Measurements from ENCODE around the gene CARD19. TPM values are rescaled to one million over a fixed set of nuclear protein-coding genes. Genes with fewer than 3 reads are reported as not detected.
A peak's percentile ranks its signal among the peaks of the same experiment; 100 is the strongest.

CARD19 gene
- total and polyA plus RNA-seq, 8 donors, result 16.9 to 43.0 (median 23.1) TPM

DNA sequence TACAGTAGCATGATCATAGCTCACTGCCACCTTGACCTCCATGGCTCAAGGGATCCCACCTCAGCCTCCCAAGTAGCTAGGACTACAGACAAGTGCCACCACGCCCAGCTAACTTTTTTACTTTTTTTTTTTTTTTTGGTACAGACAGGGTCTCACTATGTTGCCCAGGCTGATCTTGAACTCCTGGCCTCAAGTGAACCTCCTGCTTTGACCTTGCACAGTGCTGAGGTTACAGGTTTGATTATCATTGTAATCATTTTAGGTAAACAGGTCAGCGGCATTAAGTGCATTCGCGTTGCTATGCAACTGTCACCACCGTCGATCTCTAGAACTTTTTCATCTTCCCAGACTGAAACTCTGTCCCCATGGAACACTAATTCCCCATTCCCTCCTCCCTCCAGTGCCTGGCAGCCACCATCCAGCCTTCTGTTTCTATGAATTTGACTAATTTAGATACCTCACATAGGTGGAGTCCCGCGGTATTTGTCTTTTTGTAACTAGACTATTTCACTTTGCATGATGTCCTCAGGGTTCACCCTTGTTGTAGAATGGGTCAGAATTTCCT is 5.8 kb upstream of the CARD19 start:
- H3K9me3 ChIP-seq, result peaks cover 0 to 7% of the 10 kb centered on the region in 2 donors
- DNase-seq (no peak), ATAC-seq (no peak)
- no peak overlapping the region for H3K27ac ChIP-seq
- intact Hi-C loops (cut with DNase I), result no loop called here
- no peaks in the 10 kb centered on the region for H3K27me3 ChIP-seq
- TF ChIP-seq CTCF (IDR thresholded peaks at IDR 0.05), result no peak
- H3K4me3 ChIP-seq, result no peak overlapping the region
- H3K36me3 ChIP-seq, result no peaks in the 10 kb centered on the region
- peaks cover 5 to 33% of the 10 kb centered on the region in 2 donors for H3K4me1 ChIP-seq

DNA sequence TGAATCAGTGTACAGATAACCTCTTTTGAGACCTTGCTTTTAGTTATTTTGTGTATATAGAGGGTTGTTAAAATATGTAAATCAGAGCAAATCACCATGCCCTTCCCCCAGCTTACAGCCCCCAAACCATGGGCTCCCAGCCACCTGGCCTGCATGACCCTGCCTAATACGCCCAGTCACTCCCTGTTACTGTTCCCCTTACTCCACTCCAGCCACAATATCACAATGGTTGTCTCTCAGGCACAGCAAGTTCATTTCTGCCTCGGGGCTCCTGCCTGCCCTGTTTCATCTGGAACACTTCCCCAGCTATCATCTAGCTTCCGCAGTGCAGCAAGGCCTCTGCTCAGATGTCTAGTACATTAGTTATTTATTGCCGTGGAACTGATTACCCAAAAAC is 5.0 kb upstream of the CARD19 start:
- no peak overlapping the region for H3K4me3 ChIP-seq
- TF ChIP-seq CTCF (IDR thresholded peaks at IDR 0.05), result no peak
- intact Hi-C loops (cut with DNase I), result no loop called here
- peak overlapping the region in 1 of 2 donors; percentile 33 for H3K27ac ChIP-seq
- H3K9me3 ChIP-seq, result peaks cover 0 to 7% of the 10 kb centered on the region in 2 donors
- H3K36me3 ChIP-seq, result no peaks in the 10 kb centered on the region
- peak in 1 of 4 donors; percentile 10 for DNase-seq
- H3K4me1 ChIP-seq, result peaks cover 5 to 34% of the 10 kb centered on the region in 2 donors
- no peaks in the 10 kb centered on the region for H3K27me3 ChIP-seq
- ATAC-seq, result no peak

- no peak for TF ChIP-seq CTCF (IDR thresholded peaks at IDR 0.05)
- H3K36me3 ChIP-seq, result no peaks in the 10 kb centered on the region
- peak overlapping the region in 1 of 2 donors; percentile 33 for H3K27ac ChIP-seq
- no peak overlapping the region for H3K4me3 ChIP-seq
- H3K4me1 ChIP-seq, result peaks cover 5 to 36% of the 10 kb centered on the region in 2 donors
- no peak for ATAC-seq
- DNase-seq, result peak in 1 of 4 donors; percentile 61
- peaks cover 0 to 7% of the 10 kb centered on the region in 2 donors for H3K9me3 ChIP-seq
- intact Hi-C loops (cut with DNase I), result no loop called here
- H3K27me3 ChIP-seq, result no peaks in the 10 kb centered on the region
Observed at GRCh38 chr9:93091453-93092081, 4.5 kb upstream of the CARD19 start.

GRCh38 chr9:93092251-93092991 is 3.6 kb upstream of the CARD19 start:
- ATAC-seq (no peak), DNase-seq (peak in 1 of 4 donors; percentile 32)
- no peaks in the 10 kb centered on the region for H3K36me3 ChIP-seq
- peaks cover 12 to 45% of the 10 kb centered on the region in 2 donors for H3K4me1 ChIP-seq
- no peaks in the 10 kb centered on the region for H3K27me3 ChIP-seq
- TF ChIP-seq CTCF (IDR thresholded peaks at IDR 0.05), result no peak
- intact Hi-C loops (cut with DNase I), result no loop called here
- H3K27ac ChIP-seq, result no peak overlapping the region
- H3K9me3 ChIP-seq, result peaks cover 0 to 7% of the 10 kb centered on the region in 2 donors
- no peak overlapping the region for H3K4me3 ChIP-seq
